MCF 10A (cell line): ENCODE measurements around the gene SGSM1. TPM values are rescaled to one million over a fixed set of nuclear protein-coding genes. Genes with fewer than 3 reads are reported as not detected.

Source experiments
- BruUV-seq: library from RNA; stranded (reverse); fragments of 400-500 nt; replicated peaks from 2 replicates; lab custom pipeline; 2021; lab: Mats Ljungman, UMichigan
- CTCF ChIA-PET: fragments of 300-600 bp; sonication (Branson Sonifier 250); formaldehyde crosslinking; extraction: SDS; loops from one replicate; lab custom pipeline; 2021; ENCODE audit warnings: antibody characterized with exemption, inconsistent platforms; lab: Yijun Ruan, JAX
- POLR2A ChIA-PET: fragments of 300-600, 350-650 bp; sonication (Branson Sonifier 250); formaldehyde crosslinking; extraction: SDS; loops from one replicate; lab custom pipeline; 2020; ENCODE audit warnings: antibody characterized with exemption, inconsistent platforms; lab: Yijun Ruan, JAX
- DNase-seq: peaks from one replicate; pipeline ENCODE4 v3.0.0-alpha.2; 2018; ENCODE audit not compliant: unreplicated experiment
- H3K27ac Mint-ChIP-seq: one replicate; pipeline ENCODE4 v1.8.0; 2022; ENCODE audit warnings: mild to moderate bottlenecking, low read depth, mixed read lengths; ENCODE audit not compliant: unreplicated experiment
- H3K27me3 Mint-ChIP-seq: one replicate; pipeline ENCODE4 v1.8.0; 2022; ENCODE audit warnings: mixed read lengths; ENCODE audit not compliant: insufficient read depth, unreplicated experiment
- H3K36me3 Mint-ChIP-seq: one replicate; pipeline ENCODE4 v1.8.0; 2022; ENCODE audit warnings: mild to moderate bottlenecking, moderate library complexity, mixed read lengths; ENCODE audit not compliant: insufficient read depth, unreplicated experiment
- H3K4me1 Mint-ChIP-seq: one replicate; pipeline ENCODE4 v1.8.0; 2022; ENCODE audit warnings: mixed read lengths; ENCODE audit not compliant: insufficient read depth, unreplicated experiment
- H3K4me3 Mint-ChIP-seq: one replicate; pipeline ENCODE4 v1.8.0; 2022; ENCODE audit warnings: mild to moderate bottlenecking, moderate library complexity, mixed read lengths; ENCODE audit not compliant: unreplicated experiment
- H3K9me3 Mint-ChIP-seq: one replicate; pipeline ENCODE4 v1.8.0; 2022; ENCODE audit warnings: mixed read lengths; ENCODE audit not compliant: unreplicated experiment
- CTCF ChIP-seq: fragments of 200-600 bp; IDR thresholded peaks from one replicate; pipeline ENCODE4 v1.8.0; 2022; ENCODE audit warnings: antibody characterized with exemption, mild to moderate bottlenecking; ENCODE audit not compliant: unreplicated experiment
- intact Hi-C: fragments of 100-400 bp; cut with micrococcal nuclease; formaldehyde crosslinking; loops from 2 replicates; pipeline ENCODE4 v1.14.1; 2022
- total RNA-seq: library from RNA; stranded (reverse); gene quantifications from 2 replicates; pipeline ENCODE4 v1.2.3, GENCODE V29; 2022

SGSM1 gene
- total RNA-seq, 1 experiment from 2014 or later = 0.14 TPM

DNA sequence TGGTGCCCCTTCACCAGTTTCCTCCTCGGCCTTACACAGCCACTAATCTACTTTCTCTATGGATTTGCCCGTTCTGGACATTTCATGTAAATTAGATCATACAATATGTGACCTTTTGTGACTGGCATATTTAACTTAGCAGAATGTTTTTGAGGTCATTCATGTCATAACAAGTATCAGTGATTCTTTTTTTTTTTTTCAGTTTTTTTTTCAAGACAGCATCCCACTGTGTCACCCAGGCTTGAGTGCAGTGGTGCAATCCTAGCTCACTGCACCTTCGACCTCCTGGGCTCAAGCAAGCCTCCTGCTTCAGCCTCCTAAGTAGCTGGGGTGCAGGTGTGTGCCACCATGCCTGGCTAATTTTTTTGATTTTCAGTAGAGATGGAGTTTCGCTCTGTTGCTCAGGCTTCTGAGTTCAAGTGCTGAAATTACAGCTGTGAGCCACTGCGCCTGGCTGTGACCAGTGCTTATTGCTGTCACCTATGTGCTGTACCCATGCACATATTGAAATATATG lies 169.2 kb downstream of the SGSM1 start:
- H3K36me3 Mint-ChIP-seq = peaks cover 34% of the 10 kb centered on the region
- H3K27ac Mint-ChIP-seq = peak overlapping the region; percentile 69
- H3K9me3 Mint-ChIP-seq = no peaks in the 10 kb centered on the region
- intact Hi-C loops = no loop called here
- BruUV-seq = no TSS peak
- ChIA-PET POLR2A (interaction anchor here (0.9 to 23.0 kb wide), 5 partner anchors 1 to 22 kb away, joined by 4 to 468 read pairs (median 5); no protein-coding TSS in a partner anchor), CTCF (interaction anchor here (0.6 to 1.8 kb wide), 5 partner anchors 13 to 74 kb away, joined by 3 to 6 read pairs (median 4); no protein-coding TSS in a partner anchor)
- no peaks in the 10 kb centered on the region for H3K27me3 Mint-ChIP-seq
- peak overlapping the region; percentile 36 for H3K4me3 Mint-ChIP-seq
- DNase-seq = no peak
- peaks cover 51% of the 10 kb centered on the region for H3K4me1 Mint-ChIP-seq
- TF ChIP-seq CTCF = no peak

DNA sequence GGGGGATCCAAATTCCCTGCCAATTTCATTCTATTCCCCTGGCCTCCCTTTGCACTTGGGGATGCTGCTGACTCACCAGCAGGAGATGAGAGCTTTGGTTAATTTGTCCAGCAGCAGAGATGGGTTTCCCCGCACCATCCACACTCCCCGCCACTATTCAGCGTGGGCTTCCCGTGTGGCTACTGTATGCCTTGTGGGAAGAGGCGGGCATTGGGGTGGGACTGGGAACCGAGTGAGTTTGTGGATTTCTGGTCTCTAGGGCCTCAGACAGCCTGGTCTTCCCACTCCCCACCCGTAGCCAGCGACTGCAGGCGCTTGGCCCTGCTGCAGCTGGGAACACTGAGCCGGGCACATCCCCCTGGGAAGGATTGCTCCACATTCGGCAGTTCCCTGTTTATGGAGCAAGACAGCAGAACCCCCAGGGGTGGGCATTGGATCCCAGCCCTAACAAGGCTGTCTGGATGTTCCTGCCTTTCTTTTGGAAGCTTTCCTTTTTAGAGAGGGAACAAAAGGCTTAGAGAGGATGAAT lies 169.9 kb downstream of the SGSM1 start:
- no peak for TF ChIP-seq CTCF
- DNase-seq = peak; percentile 60
- ChIA-PET CTCF (interaction anchor here (0.7 to 1.2 kb wide), 6 partner anchors 9 to 24 kb away, joined by 3 to 6 read pairs (median 4); no protein-coding TSS in a partner anchor), POLR2A (interaction anchor here (0.8 to 23.0 kb wide), 6 partner anchors 2 to 81 kb away, joined by 3 to 468 read pairs (median 4); no protein-coding TSS in a partner anchor)
- H3K27ac Mint-ChIP-seq = peak overlapping the region; percentile 95
- H3K4me1 Mint-ChIP-seq = peaks cover 47% of the 10 kb centered on the region
- peak overlapping the region; percentile 36 for H3K4me3 Mint-ChIP-seq
- intact Hi-C loops = no loop called here
- no TSS peak for BruUV-seq
- H3K9me3 Mint-ChIP-seq = no peaks in the 10 kb centered on the region
- H3K36me3 Mint-ChIP-seq = peaks cover 36% of the 10 kb centered on the region
- H3K27me3 Mint-ChIP-seq = no peaks in the 10 kb centered on the region

DNA sequence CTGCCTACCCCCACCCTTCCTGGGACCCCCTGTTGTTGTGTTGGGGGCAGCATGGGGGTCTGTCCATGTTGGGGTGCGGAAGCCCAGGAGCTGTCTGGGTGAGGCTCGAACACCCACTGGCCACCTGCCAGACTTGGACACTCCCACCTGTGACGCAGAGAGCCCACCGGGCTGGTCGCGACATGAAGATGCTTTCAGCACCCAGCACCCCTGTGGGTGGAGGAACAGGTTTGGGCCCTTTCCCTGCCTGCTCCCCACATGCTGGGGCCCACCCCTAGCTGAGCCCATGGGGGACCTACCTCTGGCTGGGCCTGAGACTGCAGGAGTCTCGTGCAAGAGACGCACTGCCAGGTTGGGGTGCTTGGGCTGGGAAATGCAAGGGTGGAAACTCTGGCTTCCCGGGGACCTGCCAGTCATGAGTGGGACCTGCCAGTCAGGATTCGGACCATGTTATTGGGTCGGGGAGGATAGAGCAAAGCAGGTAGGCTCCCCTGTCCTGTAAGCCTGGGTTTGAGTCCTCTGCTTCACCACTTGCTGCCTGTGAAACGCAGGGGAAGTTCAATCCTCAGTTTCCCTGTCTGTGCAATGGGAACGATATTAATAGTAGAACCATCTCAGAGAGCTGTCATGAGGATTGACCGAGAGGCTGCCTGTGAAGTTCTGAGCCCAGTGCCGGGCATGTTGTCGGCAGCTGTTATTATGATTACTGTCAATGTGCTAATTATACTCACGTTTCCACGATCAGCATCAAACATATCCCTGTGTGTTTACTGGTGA lies 170.6 kb downstream of the SGSM1 start:
- intact Hi-C loops = no loop called here
- H3K9me3 Mint-ChIP-seq = no peaks in the 10 kb centered on the region
- H3K27ac Mint-ChIP-seq = peak overlapping the region; percentile 95
- TF ChIP-seq CTCF = no peak
- peaks cover 36% of the 10 kb centered on the region for H3K36me3 Mint-ChIP-seq
- no peak for DNase-seq
- no TSS peak for BruUV-seq
- peak overlapping the region; percentile 4 for H3K4me3 Mint-ChIP-seq
- peaks cover 47% of the 10 kb centered on the region for H3K4me1 Mint-ChIP-seq
- CTCF ChIA-PET = interaction anchor here (0.6 to 1.2 kb wide), 5 partner anchors 8 to 16 kb away, joined by 3 to 6 read pairs (median 3); no protein-coding TSS in a partner anchor
- POLR2A ChIA-PET = interaction anchor here (0.8 to 23.0 kb wide), 5 partner anchors 3 to 82 kb away, joined by 3 to 468 read pairs (median 14); no protein-coding TSS in a partner anchor
- no peaks in the 10 kb centered on the region for H3K27me3 Mint-ChIP-seq

Other genes with a start within 250 kb of the SGSM1 start
- 2.6 and 3.2 TPM in 2 replicates for gene LRRC75B, start 213.1 kb upstream of the SGSM1 start, total RNA-seq
- gene GGT1, start 203.0 kb upstream of the SGSM1 start, total RNA-seq = 0.63 and 0.76 TPM in 2 replicates
- not detected in 2 replicates for gene PIWIL3, start 31.5 kb upstream of the SGSM1 start, total RNA-seq
- not detected in 2 replicates for gene LHFPL7, start 140.5 kb downstream of the SGSM1 start, total RNA-seq
- 61.0 and 68.1 TPM in 2 replicates for gene KIAA1671, start 146.5 kb downstream of the SGSM1 start, total RNA-seq